HL-60/S4 treated with retinoic acid at 250 ng/mL for 4 days and 3 days (cell line): ENCODE results near the gene PUM1.
"Not testable (repeated sequence)": the region's sequence is repeated elsewhere in the genome, so short reads cannot be mapped to it uniquely, and the experiment has no call there.

Experiments
- in situ Hi-C: fragments of 300-500 bp; cut with MboI; formaldehyde crosslinking; loops from 2 replicates; pipeline ENCODE4 v1.7.0; 2022; ENCODE audit warnings: low sequenced_read_pairs

The PUM1 gene, protein sequence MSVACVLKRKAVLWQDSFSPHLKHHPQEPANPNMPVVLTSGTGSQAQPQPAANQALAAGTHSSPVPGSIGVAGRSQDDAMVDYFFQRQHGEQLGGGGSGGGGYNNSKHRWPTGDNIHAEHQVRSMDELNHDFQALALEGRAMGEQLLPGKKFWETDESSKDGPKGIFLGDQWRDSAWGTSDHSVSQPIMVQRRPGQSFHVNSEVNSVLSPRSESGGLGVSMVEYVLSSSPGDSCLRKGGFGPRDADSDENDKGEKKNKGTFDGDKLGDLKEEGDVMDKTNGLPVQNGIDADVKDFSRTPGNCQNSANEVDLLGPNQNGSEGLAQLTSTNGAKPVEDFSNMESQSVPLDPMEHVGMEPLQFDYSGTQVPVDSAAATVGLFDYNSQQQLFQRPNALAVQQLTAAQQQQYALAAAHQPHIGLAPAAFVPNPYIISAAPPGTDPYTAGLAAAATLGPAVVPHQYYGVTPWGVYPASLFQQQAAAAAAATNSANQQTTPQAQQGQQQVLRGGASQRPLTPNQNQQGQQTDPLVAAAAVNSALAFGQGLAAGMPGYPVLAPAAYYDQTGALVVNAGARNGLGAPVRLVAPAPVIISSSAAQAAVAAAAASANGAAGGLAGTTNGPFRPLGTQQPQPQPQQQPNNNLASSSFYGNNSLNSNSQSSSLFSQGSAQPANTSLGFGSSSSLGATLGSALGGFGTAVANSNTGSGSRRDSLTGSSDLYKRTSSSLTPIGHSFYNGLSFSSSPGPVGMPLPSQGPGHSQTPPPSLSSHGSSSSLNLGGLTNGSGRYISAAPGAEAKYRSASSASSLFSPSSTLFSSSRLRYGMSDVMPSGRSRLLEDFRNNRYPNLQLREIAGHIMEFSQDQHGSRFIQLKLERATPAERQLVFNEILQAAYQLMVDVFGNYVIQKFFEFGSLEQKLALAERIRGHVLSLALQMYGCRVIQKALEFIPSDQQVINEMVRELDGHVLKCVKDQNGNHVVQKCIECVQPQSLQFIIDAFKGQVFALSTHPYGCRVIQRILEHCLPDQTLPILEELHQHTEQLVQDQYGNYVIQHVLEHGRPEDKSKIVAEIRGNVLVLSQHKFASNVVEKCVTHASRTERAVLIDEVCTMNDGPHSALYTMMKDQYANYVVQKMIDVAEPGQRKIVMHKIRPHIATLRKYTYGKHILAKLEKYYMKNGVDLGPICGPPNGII

DNA sequence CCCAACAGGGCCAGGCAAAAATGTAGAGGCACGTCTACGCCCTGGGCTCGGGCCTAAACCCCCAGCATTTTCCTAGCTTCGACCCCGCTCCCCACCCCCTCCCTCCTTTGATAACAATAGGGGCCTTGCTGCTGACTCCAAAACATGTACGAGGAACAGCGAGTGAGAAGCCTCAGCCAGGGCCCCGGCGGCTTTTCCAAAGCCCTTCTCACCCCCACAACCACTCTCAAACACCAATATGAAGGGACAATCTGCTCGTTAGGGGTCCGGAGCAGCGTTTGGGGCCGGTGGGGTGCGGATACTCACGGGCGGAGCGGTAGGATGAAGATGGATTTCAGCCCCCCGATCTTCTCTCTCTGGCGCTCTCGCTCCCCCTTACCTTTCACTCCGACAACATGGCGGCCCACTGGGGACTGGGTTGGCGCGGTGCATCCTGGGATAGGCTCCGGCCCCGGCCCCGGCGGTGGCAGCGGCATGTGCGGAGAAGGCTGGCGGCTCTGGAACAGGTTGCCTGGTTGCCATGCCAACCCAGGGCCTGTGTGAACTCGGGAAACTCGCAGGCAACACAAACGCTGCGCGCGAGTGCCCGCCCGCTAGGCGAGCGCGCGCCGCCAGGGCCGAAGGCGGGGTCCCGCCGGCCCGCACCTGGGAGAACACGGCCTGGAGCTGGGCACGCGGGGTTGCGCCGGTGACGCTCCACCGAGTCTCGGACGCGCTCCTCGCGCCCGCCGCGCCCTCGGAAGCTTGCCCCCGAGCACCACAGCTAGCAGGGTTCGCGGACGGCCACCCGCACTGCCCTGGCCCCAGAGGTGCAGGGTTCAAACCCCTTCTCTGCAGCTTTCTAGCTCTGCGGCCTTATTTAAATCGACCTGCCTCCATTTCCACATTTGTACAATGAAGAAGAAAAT lies at the start of gene PUM1:
TSS of gene PUM1 (minus strand) at position 408 of the 908 bp plus-strand sequence. CDS start 6,151 bp downstream, outside the sequence.
- in situ Hi-C loops, result no loop called here

DNA sequence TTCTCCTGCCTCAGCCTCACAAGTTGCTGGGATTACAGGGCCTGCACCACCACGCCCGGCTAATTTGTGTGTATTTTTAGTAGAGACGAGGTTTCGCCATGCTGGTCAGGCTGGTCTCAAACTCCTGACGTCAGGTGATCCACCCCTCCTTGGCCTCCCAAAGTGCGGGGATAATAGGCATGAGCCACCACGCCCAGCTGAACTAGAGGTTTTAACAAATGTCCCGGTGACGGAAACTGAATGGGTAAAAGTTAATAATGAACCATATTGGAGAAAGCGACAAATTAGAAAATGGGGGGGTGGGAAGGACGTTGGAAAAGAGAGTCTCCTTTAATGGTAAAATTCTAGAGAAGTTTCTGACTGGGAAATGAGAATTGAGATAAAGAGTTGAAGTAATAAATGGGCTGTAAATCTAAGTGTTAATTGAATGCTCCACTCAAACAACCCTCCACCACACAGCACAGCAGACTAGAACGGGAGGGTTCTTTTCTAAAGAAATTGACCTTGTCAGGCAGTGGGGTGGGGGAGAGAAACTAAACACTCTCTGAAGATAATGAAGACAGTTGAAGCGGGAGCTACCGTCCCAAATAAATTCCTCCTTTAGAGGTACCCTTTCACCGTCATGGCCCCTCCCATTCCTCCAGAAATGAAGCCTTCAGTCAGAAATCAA lies 46.9 kb upstream of the PUM1 start:
- in situ Hi-C loops, result no loop called here

DNA sequence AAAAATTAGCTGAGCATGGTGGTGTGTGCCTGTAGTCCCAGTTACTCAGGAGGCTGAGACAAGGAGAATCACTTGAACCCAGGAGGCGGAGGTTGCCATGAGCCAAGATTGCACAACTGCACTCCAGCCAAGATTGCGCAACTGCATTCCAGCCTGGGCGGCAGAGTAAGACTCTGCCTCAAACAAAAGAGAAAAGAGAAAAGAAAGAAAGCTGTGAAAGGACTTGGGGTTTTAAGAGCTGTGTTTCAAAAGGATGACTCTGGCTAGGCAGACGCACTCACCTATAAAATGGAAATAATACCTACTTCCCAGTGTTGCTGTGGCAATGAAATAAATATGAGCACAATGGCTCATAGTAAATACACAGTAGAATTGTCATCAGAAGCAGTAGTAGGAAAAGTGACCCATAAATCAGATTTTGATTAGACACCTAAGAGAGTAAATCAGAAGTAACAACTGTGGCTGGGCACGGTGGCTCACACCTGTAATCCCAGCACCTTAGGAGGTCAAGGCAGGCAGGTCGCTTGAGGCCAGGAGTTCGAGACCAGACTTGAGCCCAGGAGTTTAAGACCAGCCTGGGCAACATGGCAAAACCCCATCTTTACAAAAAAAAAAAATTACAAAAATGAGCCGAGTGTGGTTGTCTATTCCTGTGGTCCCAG lies 45.9 kb upstream of the PUM1 start:
- in situ Hi-C loops, result no loop called here

GRCh38 chr1:31110846-31111245 lies 45.3 kb upstream of the PUM1 start:
- in situ Hi-C loops, result no loop called here

- in situ Hi-C loops, result no loop called here
These were observed 43.3 kb upstream of the PUM1 start for GRCh38 chr1:31108861-31109260.

- in situ Hi-C loops, result no loop called here
These were observed 40.1 kb upstream of the PUM1 start for GRCh38 chr1:31105646-31106045.

DNA sequence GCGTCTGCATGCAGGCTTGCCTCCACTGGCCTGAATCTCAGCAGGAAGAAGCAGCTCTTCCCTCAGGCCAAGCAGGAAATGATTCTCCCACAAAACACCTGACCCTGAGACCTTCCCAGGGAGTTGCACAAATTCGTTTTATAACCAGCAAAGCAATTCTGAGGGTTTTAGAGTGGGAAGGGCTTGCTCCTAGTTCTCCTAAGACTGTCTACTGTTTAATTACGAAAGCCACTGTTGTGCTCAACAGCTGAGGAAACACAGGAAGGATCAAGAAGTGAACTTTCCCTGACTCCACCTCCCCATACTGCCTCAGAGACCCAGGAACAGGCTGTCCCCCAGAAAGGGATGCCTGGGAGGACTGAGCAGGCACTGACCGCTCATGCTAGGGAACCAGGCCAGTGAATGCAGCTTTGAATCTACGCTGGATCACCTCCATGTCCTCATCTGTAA lies 37.0 kb upstream of the PUM1 start:
- in situ Hi-C loops, result no loop called here

- in situ Hi-C loops, result no loop called here
These were observed 35.6 kb upstream of the PUM1 start for GRCh38 chr1:31101147-31101502.

DNA sequence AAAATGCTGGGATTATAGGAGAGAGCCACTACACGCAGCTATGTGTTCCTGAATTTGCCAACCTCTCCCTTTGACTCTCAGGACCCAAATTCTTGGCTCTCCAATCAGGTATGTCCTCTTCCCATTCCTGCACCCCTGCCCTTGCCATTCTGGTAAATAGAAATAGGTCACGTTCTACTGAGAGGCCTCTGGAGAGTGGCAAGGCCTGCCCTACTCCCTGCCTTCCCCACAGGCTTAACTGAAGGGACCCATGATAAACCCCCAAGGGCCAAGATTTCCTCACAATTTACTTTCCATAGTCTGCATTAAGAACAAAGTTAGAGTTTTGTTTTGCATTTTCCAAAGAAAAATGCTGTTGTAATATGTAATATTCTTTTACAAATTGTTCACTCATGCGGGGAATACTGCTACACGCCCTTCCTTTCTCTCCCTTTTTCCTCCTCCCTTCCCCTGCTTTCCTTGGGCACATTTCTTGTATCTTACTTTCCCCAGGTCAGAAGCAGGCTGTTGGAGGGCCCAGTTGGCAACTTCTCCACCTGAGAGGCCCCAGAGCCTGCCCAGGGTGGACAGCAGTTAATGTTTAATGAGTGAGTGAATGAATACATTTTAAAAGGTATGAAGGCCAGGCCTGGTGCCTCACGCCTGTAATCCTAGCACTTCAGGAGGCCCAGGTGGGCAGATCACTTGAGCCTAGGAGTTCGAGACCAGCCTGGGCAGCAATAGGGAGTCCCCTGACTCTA lies 33.9 kb upstream of the PUM1 start:
- in situ Hi-C loops, result no loop called here

DNA sequence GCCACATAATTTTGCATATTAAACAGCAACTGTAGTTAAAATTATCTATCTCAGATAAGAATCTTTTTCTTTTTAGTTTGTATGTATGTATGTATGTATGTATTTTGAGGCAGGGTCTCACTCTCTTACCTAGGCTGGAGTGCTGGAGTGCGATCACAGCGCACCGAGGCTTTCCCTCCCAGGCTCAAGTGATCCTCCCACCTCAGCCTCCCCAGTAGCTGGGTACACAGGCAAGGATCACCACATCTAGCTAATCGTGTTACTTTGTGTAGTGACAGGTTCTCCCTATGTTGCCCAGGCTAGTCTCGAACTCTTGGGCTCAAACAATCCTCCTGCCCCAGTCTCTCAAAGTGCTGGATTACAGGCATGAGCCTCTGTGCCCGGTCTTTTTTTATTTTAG lies 30.5 kb upstream of the PUM1 start:
- in situ Hi-C loops, result no loop called here

GRCh38 chr1:31095298-31095981 lies 29.9 kb upstream of the PUM1 start:
- in situ Hi-C loops, result no loop called here

GRCh38 chr1:31088081-31088480 lies 22.6 kb upstream of the PUM1 start:
- in situ Hi-C loops, result not testable (repeated sequence)

DNA sequence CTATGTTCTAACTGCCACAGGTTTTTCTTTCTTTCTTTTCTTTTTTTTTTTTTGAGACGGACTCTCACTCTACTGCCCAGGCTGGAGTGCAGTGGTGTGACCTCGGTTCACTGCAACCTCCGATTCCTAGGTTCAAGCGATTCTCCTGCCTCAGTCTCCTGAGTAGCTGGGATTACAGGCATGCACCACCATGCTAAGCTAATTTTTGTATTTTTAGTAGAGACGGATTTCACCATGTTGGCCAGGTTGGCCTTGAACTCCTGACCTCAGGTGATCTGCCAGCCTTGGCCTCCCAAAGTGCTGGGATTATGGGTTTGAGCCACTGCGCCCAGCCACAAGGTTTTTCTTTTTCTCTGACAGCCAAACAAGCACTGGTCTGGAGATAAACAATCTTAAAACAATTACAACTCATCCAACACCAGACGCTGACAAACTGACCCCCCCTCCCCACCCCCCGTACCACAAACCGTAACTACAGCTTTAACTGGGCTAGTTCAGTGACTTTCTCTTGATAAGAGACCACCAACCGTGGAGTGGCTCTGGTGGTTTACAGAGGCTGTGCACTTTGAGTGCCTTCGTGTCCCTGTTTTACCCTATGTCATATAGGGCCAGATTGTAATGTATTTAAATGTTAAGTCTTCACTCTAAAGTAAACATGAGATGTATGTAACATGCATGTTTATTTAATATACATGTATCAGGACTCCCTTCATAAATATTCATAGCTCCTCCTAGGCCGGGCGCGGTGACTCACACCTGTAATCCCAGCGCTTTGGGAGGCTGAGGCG lies 19.5 kb upstream of the PUM1 start:
- in situ Hi-C loops, result no loop called here

- in situ Hi-C loops, result no loop called here
These were observed 16.9 kb upstream of the PUM1 start for GRCh38 chr1:31082385-31082784.

GRCh38 chr1:31073044-31073443 lies 7.5 kb upstream of the PUM1 start:
- in situ Hi-C loops, result no loop called here

GRCh38 chr1:31072304-31072746 lies 6.8 kb upstream of the PUM1 start:
- in situ Hi-C loops, result no loop called here

DNA sequence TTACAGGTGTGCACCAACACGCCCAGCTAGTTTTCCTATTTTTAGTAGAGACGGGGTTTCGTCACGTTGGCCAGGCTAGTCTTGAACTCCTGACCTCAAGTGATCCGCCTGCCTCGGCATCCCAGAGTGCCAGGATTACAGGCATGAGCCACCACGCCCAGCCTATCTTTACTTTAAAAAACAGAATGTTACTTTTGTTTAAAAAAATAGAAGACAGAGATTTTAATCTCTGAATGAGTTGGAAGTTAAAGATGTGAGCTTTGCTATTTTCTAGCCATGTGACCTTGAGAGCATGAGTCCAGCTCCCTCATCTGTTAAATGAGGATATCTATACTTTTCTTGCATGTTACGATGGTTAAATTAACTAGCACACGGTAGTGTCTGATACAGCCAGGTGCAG lies 3.9 kb upstream of the PUM1 start:
- in situ Hi-C loops, result no loop called here
